HG02981 (cell line): ENCODE data around the gene PLSCR3.

ENCODE experiments used
- ATAC-seq: cut with Tn5 transposase; IDR thresholded peaks from one replicate; pipeline ENCODE4 v1.9.1; 2021; ENCODE audit warnings: mild to moderate bottlenecking, moderate library complexity; ENCODE audit not compliant: unreplicated experiment

Gene PLSCR3

GRCh38 chr17:7394452-7395191 lies at the start of gene PLSCR3:
Gene PLSCR3 (minus strand): TSS chr17:7394525. CDS start chr17:7394110, 415 bp downstream.
- ATAC-seq = peak; percentile 73

- no peak for ATAC-seq
Measured at GRCh38 chr17:7443499-7444485, 49.5 kb upstream of the PLSCR3 start.

- ATAC-seq = no peak
Measured at GRCh38 chr17:7442142-7442541, 47.8 kb upstream of the PLSCR3 start.

- ATAC-seq = no peak
Measured at GRCh38 chr17:7441266-7441665, 46.9 kb upstream of the PLSCR3 start.

- ATAC-seq = no peak
Measured at GRCh38 chr17:7440834-7441195, 46.5 kb upstream of the PLSCR3 start.

GRCh38 chr17:7440113-7440833 lies 45.9 kb upstream of the PLSCR3 start:
- ATAC-seq = no peak

DNA sequence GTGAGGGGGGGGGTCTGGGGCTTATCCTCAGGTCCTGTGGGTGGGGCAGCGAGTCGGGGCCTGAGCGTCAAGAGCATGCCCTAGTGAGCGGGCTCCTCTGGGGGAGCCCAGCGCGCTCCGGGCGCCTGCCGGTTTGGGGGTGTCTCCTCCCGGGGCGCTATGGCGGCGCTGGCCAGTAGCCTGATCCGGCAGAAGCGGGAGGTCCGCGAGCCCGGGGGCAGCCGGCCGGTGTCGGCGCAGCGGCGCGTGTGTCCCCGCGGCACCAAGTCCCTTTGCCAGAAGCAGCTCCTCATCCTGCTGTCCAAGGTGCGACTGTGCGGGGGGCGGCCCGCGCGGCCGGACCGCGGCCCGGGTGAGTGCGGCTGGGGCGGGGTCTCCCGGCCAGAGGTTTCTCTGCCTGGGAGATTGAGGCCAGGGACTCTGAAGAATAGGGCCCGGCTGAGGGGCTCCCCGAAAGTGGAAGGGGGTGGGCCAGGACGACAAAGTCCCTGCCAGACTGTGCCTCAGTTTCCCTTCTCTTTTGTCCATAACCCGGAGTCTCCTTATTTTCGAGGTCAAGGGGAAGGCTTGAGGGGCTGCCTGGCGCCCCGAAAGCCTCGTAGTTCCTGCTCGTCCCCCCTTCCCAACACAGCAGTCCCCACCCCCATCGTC lies 45.3 kb upstream of the PLSCR3 start, which contains the start of gene FGF11:
Gene FGF11, plus strand, starts transcription at position 51 of the 651 bp plus-strand sequence. Its CDS starts 109 bp downstream, at position 160.
- no peak for ATAC-seq

DNA sequence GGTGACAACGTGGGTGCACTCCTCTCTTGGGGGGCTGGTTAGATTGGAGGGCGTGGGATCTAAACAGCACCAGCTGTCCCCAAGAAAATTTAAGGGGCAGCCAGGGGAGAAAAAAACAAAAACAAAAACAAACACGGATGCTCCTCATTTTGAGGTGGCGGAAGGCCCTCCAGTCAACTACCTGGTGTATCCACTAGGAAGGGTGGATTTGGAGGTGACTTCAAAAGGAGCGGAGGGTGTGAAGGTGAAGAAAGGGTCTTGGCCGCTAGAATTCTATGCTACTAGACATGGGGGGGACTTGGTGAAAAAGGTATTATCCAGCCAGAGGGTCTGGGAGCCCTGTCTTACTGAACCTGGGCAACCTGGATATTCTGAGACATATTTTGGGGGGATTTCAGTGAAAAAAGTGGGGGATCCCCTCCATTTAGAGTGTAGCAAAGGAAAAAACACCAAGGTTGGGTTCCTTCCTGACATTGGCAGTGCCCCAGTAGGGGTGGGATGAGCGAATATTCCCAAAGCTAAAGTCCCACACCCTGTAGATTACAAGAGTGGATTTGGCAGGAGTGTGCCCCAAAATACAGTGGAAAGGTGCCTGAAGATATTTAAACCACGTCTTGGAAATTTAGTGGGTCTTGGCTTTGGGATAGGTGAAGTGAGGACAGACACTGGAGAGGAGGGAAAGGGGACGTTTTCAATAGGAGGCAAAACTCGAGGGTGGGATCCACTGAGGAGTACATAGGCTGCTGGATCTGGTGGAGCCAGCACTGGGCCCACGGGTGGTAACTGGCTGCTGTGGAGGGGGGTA lies 44.5 kb upstream of the PLSCR3 start:
- no peak for ATAC-seq

DNA sequence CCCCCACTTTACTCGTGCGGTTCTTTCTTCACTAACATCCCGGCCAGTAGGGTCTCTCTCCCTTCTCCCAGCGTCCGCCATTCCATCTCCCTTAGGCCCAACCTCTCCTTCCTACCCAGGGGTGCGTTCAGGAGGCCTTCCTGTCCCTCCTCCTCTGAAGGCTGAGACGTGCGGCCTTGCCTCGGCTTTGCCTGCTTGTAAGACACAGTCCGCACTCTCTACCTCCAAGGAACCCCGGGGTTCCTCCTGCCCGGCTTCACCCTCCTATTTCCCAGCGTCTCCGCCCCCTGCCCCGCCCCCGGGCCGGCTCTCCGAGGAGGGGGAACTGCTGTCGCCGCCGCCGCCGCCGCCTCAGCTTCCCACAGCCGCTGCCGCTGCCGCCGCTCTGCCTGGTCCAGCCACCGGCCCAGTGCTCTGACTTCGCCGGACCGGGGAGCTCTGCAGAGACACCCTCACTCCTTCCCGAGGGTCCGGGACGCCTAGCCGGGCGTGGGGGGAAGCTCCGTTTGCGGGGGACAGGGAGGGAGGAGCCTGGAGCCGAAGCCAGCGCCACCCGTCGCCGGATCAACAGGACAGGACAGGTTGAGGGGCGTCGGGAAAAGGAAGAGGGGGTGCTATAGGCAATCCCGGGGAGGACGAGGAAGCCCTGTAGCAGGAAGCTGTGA lies 43.8 kb upstream of the PLSCR3 start:
- ATAC-seq = no peak

- ATAC-seq = no peak
Measured at GRCh38 chr17:7437369-7437863, 43.1 kb upstream of the PLSCR3 start.

GRCh38 chr17:7436556-7437368 lies 42.4 kb upstream of the PLSCR3 start:
- ATAC-seq = no peak

DNA sequence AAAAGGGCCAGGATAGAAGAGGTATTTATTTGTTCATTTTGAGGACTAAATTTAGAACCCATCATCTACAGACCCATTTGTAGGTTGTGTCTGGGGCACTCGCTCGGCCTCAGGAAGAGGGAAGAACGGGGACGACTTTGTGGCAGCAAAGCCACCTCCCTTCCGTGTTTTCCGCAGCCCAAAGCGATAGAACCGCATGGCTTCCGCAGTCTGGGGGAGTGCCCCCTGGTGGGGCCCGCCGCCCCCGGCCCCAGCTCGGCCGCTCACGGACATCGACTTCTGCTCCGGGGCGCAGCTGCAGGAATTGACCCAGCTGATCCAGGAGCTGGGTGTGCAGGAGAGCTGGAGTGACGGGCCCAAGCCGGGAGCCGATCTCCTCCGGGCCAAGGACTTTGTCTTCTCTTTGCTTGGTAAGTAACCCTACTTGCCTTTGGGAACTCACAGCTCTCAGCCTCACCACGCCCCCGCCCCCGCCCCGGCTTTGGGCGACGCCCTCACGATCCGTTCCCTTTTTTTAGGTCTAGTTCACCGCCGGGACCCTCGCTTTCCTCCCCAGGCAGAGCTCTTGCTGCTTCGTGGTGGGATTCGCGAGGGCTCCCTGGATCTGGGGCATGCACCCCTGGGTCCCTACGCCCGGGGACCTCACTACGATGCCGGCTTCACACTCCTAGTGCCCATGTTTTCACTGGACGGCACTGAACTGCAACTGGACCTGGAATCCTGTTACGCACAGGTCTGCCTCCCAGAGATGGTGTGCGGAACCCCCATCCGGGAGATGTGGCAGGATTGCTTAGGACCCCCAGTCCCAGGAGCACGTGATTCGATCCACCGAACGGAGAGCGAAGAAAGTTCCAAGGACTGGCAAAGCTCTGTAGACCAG lies 41.6 kb upstream of the PLSCR3 start:
- ATAC-seq = no peak

- no peak for ATAC-seq
Measured at GRCh38 chr17:7432296-7432695, 38.0 kb upstream of the PLSCR3 start.

DNA sequence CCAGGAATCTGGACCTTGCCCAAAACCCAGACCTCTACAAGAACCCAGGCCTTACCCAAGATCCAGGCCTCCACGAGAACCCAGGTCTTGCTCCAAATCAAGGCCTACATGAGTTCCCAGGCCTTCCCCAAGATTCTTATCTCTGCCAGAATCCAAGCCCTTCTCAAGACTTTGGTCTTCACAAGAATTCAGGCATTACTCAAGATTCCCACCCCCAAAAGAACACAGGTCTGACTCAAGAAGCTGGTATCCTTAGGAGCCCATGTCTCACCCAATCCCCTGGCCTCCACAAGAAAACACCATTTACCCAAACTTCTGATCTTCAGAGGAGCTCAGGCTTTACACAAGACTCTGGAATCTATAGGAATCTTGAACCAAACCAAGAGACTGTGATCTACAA lies 36.9 kb upstream of the PLSCR3 start:
- ATAC-seq = no peak

- no peak for ATAC-seq
Measured at GRCh38 chr17:7429722-7430121, 35.4 kb upstream of the PLSCR3 start.

DNA sequence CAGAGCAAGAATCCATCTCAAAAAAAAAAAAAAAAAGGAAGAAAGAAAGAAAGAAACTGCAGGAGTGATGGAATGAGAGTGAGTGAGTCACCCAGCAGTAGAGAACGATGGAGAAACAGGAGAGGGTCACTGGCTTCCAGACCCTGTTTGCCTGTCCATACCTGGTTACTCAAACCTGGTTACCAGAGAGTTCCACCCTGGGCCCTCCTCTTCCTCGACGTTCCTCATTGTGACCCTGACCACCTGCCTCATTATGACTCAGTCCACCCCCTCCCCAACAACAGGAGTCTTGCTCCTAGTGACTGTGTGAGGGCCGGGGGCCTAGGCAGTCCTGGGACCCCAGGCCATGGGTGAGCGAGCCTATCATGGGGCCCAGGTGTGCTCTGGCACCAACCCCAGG lies 34.2 kb upstream of the PLSCR3 start, which contains the start of gene SPEM3:
Gene SPEM3, plus strand, starts transcription at position 301 of the 400 bp plus-strand sequence. Its CDS starts 46 bp downstream, at position 347.
- no peak for ATAC-seq

DNA sequence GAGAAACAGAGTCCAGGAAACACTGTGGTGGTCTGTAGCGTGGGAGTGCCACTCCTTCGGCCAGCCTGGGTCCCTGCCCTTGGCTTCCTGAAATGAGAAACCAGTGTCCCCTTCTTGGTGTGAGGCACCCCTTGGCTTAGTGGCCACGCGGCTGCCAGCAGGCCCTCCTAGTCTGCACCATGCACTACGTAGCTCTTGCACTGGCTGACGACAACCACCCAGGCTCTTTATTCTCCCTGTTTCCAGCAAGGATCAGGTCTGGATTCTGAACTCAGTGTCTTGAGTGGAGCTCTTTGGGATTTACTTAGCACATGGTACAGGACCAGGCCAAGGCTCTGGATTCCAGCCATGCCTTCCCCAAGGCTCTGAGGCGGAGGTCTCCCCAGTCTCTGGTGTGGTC lies 33.2 kb upstream of the PLSCR3 start:
- ATAC-seq = no peak
